GM10248 (cell line): ENCODE data around the gene CCDC187.

Experiments
- CTCF ChIA-PET: fragments of 300-600 bp; sonication (Branson Sonifier 250); formaldehyde crosslinking; extraction: SDS; loops from one replicate; lab custom pipeline; 2021; ENCODE audit warnings: antibody characterized with exemption; lab: Yijun Ruan, JAX
- POLR2A ChIA-PET: fragments of 350-650 bp; sonication (Branson Sonifier 250); formaldehyde crosslinking; extraction: SDS; loops from one replicate; lab custom pipeline; 2020; ENCODE audit warnings: antibody characterized with exemption; lab: Yijun Ruan, JAX
- DNase-seq: peaks from one replicate; pipeline ENCODE4 v3.0.0; 2012; ENCODE audit errors: extremely low spot score
- CTCF ChIP-seq: IDR thresholded peaks from 2 replicates; pipeline ENCODE4 v1.5.1; 2012; ENCODE audit warnings: mild to moderate bottlenecking, low read depth; ENCODE audit errors: extremely low read depth, missing control alignments, control extremely low read depth

The CCDC187 gene

GRCh38 chr9:136309806-136310220, 5.9 kb upstream of the CCDC187 start:
- CTCF ChIA-PET: no interaction called here

GRCh38 chr9:136309101-136309801, 5.4 kb upstream of the CCDC187 start:
- no peak for TF ChIP-seq CTCF
- POLR2A ChIA-PET: no interaction called here
- DNase-seq: no peak
- CTCF ChIA-PET: no interaction called here

More at GRCh38 chr9:136309806-136310220, 5.9 kb upstream of the CCDC187 start:
- TF ChIP-seq CTCF: no peak
- no peak for DNase-seq
- POLR2A ChIA-PET: no interaction called here

GRCh38 chr9:136308702-136309053, 4.8 kb upstream of the CCDC187 start:
- ChIA-PET POLR2A (no interaction called here), CTCF (no interaction called here)
- no peak for DNase-seq
- no peak for TF ChIP-seq CTCF

- DNase-seq: no peak
- POLR2A ChIA-PET: no interaction called here
These were observed 4.3 kb upstream of the CCDC187 start for GRCh38 chr9:136308006-136308701.

GRCh38 chr9:136307215-136307750, 3.4 kb upstream of the CCDC187 start:
- ChIA-PET POLR2A (no interaction called here), CTCF (no interaction called here)
- TF ChIP-seq CTCF: no peak
- DNase-seq: no peak

More at GRCh38 chr9:136308006-136308701, 4.3 kb upstream of the CCDC187 start:
- CTCF ChIA-PET: no interaction called here
- no peak for TF ChIP-seq CTCF

- no peak for TF ChIP-seq CTCF
- POLR2A ChIA-PET: no interaction called here
- CTCF ChIA-PET: no interaction called here
- no peak for DNase-seq
These were observed 2.6 kb upstream of the CCDC187 start for GRCh38 chr9:136306211-136307208.
